Measurements from ENCODE around the gene TPPP2. TPM values are rescaled to one million over a fixed set of nuclear protein-coding genes. Genes with fewer than 3 reads are reported as not detected.
"Not testable (repeated sequence)": the region's sequence is repeated elsewhere in the genome, so short reads cannot be mapped to it uniquely, and the experiment has no call there.

Gene TPPP2
- total RNA-seq, 2 donors from 2014 or later, result not detected

- no peak overlapping the region for H3K27ac Mint-ChIP-seq
- no peak for ATAC-seq (replicated peaks)
- no peaks in the 10 kb centered on the region for H3K27me3 Mint-ChIP-seq
- H3K36me3 Mint-ChIP-seq (ENCODE audit: low read depth), result peaks cover 21% of the 10 kb centered on the region
- no peaks in the 10 kb centered on the region for H3K9me3 Mint-ChIP-seq
- no peaks in the 10 kb centered on the region for H3K4me1 Mint-ChIP-seq
- H3K4me3 Mint-ChIP-seq, result no peak overlapping the region
These were observed 28.8 kb upstream of the TPPP2 start for GRCh38 chr14:21001218-21001617.

DNA sequence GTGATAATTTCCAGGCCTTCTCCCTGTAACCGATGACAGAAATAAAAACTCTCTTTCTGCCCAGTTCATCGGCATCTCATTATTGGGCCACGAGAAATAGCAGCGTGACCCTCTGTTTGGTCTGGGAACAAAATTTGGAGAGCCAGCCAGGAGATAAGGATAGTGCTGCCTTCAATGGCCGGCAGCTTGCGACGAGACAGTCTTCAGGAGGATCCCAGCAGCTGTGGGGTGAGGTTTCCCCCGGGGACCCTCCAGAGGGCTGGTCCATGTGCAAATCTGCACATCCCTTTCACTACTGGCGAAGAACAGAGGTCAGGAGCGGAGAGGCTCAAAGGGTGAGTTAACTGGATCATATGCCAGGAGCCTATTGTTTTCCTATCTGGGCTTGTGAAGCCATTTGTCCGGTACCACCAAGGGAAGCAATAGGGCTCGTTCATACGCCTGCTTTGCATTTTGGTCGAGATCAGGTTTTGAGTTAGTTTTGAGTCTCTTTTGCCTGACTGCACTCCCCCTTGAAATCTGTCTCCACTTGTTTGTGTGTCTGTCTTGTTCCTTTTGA is 26.1 kb upstream of the TPPP2 start:
- no peak for ATAC-seq (replicated peaks)
- H3K36me3 Mint-ChIP-seq (ENCODE audit: low read depth), result no peaks in the 10 kb centered on the region
- H3K9me3 Mint-ChIP-seq, result no peaks in the 10 kb centered on the region
- H3K27me3 Mint-ChIP-seq, result no peaks in the 10 kb centered on the region
- H3K4me3 Mint-ChIP-seq, result no peak overlapping the region
- H3K27ac Mint-ChIP-seq, result no peak overlapping the region
- H3K4me1 Mint-ChIP-seq, result no peaks in the 10 kb centered on the region

- not testable (repeated sequence) for H3K36me3 Mint-ChIP-seq (ENCODE audit: low read depth); H3K4me1 Mint-ChIP-seq; ATAC-seq (replicated peaks); H3K4me3 Mint-ChIP-seq; H3K9me3 Mint-ChIP-seq; H3K27ac Mint-ChIP-seq
- peaks cover 14% of the 10 kb centered on the region for H3K27me3 Mint-ChIP-seq
These were observed 20.3 kb upstream of the TPPP2 start for GRCh38 chr14:21009721-21010120.

DNA sequence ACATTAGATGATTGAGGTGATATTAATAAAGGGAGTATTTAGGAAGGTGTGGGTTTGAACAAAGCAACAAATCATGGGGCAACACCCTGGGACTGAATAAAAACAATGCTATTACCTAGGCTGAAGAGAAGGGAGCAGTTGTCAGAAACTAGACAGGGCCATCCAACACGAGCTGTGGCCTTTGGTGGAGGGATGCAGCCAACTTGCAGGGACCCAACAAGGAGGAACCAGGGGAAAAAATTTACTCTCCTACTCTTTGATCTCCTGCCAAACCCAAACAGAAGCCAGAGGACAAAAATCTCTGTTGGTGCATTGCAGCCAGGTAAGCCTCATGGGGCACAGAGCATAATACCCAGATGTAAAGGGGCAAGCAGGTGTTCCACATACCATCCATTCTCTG is 18.9 kb upstream of the TPPP2 start:
- no peaks in the 10 kb centered on the region for H3K4me1 Mint-ChIP-seq
- H3K4me3 Mint-ChIP-seq, result no peak overlapping the region
- H3K27ac Mint-ChIP-seq, result no peak overlapping the region
- H3K27me3 Mint-ChIP-seq, result peaks cover 14% of the 10 kb centered on the region
- no peaks in the 10 kb centered on the region for H3K36me3 Mint-ChIP-seq (ENCODE audit: low read depth)
- no peaks in the 10 kb centered on the region for H3K9me3 Mint-ChIP-seq
- ATAC-seq (replicated peaks), result no peak

- Mint-ChIP-seq H3K27me3 (peaks cover 14% of the 10 kb centered on the region), H3K4me1 (no peaks in the 10 kb centered on the region), H3K27ac (no peak overlapping the region), H3K4me3 (no peak overlapping the region), H3K36me3 (ENCODE audit: low read depth) (peaks cover 4% of the 10 kb centered on the region), H3K9me3 (no peaks in the 10 kb centered on the region)
- peak; percentile 86 for ATAC-seq (replicated peaks)
These were observed 15.2 kb upstream of the TPPP2 start for GRCh38 chr14:21014761-21015190.

- ATAC-seq (replicated peaks), result no peak
- H3K36me3 Mint-ChIP-seq (ENCODE audit: low read depth), result peaks cover 5% of the 10 kb centered on the region
- no peak overlapping the region for H3K27ac Mint-ChIP-seq
- no peaks in the 10 kb centered on the region for H3K9me3 Mint-ChIP-seq
- peaks cover 14% of the 10 kb centered on the region for H3K27me3 Mint-ChIP-seq
- H3K4me1 Mint-ChIP-seq, result no peaks in the 10 kb centered on the region
- H3K4me3 Mint-ChIP-seq, result no peak overlapping the region
These were observed 14.7 kb upstream of the TPPP2 start for GRCh38 chr14:21015312-21015711.

DNA sequence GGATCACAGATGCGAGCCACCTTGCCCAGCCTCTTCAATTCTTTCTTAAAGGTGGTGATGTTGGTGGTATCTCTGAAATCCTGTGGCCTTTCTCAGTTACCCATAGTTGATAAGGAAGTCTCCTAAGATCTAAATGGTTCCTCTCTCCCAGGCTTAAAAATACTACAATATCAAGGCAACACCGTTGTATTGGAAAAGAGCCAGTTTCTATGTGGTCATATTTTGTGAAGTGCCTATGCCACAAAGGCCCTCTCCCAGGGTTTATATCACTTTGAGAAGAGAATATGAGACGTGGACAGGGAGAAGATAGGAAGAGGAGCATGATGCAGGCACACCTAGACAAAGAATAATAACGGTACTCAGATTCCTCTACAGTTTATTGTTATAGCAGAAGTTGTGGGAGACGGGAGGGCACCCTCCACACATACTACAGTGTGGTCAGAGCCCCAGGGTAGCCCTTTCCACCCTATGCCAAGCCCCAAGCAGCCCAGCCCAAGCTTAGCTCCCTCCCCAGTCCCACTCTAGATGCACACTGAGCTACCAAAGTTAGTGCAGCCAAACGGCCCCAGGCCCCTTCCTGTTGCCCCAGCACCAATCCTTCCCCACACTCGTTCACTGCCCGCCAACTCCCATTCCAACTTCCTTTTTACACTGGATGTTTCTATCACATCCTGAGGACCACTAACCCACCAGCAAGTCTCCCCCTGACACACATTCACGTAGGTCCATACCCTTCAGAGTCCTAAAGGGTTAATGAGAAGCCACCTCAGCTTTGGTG is 13.4 kb upstream of the TPPP2 start:
- Mint-ChIP-seq H3K27ac (no peak overlapping the region), H3K4me3 (no peak overlapping the region), H3K9me3 (no peaks in the 10 kb centered on the region), H3K36me3 (ENCODE audit: low read depth) (peaks cover 11% of the 10 kb centered on the region), H3K4me1 (no peaks in the 10 kb centered on the region), H3K27me3 (peaks cover 14% of the 10 kb centered on the region)
- ATAC-seq (replicated peaks), result no peak

- ATAC-seq (replicated peaks), result no peak
- Mint-ChIP-seq H3K9me3 (no peaks in the 10 kb centered on the region), H3K27me3 (peaks cover 4% of the 10 kb centered on the region), H3K4me1 (peaks cover 2% of the 10 kb centered on the region), H3K4me3 (no peak overlapping the region), H3K27ac (no peak overlapping the region), H3K36me3 (ENCODE audit: low read depth) (peaks cover 11% of the 10 kb centered on the region)
These were observed 12.3 kb upstream of the TPPP2 start for GRCh38 chr14:21017528-21018245.

DNA sequence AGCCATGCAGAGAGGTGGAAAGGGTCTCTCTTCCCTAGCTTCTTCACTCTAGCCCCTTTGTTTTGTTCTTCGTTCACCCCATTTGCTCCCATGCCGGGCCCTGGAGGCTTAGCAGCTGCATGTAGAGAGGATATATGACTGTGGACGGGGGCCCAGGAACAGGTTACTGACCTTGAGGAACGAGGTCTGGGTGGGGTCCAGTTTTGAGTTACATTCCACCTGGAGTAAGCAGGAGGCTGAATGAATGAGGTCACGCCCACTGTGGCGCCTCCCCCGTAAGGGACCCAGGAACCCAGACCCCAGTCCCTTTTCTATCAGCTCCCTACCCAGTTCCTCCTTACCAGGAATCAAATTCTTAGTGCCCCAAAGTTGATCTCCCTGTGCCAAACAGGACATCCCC is 11.7 kb upstream of the TPPP2 start:
- H3K4me1 Mint-ChIP-seq, result peaks cover 6% of the 10 kb centered on the region
- ATAC-seq (replicated peaks), result no peak
- peaks cover 3% of the 10 kb centered on the region for H3K27me3 Mint-ChIP-seq
- H3K9me3 Mint-ChIP-seq, result no peaks in the 10 kb centered on the region
- peak overlapping the region; percentile 26 for H3K27ac Mint-ChIP-seq
- no peak overlapping the region for H3K4me3 Mint-ChIP-seq
- peaks cover 11% of the 10 kb centered on the region for H3K36me3 Mint-ChIP-seq (ENCODE audit: low read depth)

DNA sequence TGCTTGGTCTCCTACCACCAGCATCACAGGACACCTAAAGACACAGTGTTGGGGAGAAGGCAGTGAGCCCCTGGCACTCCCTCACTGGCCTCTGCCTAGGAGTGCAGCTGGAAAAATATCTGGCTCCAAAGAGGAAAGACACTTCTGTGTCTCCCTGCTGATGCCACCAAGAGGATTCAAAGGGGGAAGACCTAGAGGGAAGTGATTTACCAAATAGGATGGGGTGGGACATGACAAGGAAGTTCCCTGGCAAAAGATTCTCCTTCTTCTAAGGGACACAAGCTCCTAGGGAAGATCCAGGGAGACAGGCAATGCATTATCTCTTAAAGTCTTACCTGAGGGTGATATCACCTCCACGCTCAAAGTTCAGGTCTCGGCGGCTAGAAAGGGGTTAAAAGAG is 11.2 kb upstream of the TPPP2 start:
- peaks cover 11% of the 10 kb centered on the region for H3K36me3 Mint-ChIP-seq (ENCODE audit: low read depth)
- H3K9me3 Mint-ChIP-seq, result no peaks in the 10 kb centered on the region
- peaks cover 6% of the 10 kb centered on the region for H3K4me1 Mint-ChIP-seq
- peak overlapping the region; percentile 26 for H3K27ac Mint-ChIP-seq
- peaks cover 2% of the 10 kb centered on the region for H3K27me3 Mint-ChIP-seq
- ATAC-seq (replicated peaks), result no peak
- H3K4me3 Mint-ChIP-seq, result no peak overlapping the region

GRCh38 chr14:21019366-21019765 is 10.7 kb upstream of the TPPP2 start:
- Mint-ChIP-seq H3K9me3 (no peaks in the 10 kb centered on the region), H3K4me3 (no peak overlapping the region), H3K27ac (no peak overlapping the region), H3K36me3 (ENCODE audit: low read depth) (peaks cover 11% of the 10 kb centered on the region), H3K27me3 (no peaks in the 10 kb centered on the region), H3K4me1 (peaks cover 11% of the 10 kb centered on the region)
- no peak for ATAC-seq (replicated peaks)

DNA sequence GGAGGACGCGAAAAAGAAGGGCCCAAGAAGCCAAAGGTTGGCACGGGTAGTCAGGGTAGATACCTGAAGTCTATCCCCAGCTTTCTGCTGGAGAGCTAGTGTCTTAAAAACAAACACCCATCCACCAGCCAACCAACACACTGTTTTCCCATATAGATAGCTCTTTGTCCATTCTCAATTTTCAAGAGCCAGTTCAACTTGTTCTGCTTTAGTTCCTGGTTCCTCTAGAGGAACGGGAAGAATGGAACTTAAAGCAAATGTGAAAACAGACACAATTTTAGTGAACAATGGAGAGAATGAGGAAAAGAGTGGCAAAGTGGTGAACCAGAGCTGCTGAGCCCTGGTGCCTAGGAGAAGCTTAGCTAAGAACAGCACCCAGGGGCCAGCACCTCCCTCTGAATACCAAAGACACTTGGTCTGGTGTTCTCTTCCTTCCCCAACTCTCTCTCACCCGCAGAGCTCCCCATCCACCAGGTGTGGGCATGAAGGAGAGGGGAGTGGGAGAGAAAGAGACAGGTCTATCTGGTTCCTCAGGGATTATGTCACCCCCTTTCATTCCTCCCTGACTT is 9.0 kb upstream of the TPPP2 start:
- no peaks in the 10 kb centered on the region for H3K27me3 Mint-ChIP-seq
- peak overlapping the region; percentile 29 for H3K27ac Mint-ChIP-seq
- H3K36me3 Mint-ChIP-seq (ENCODE audit: low read depth), result peaks cover 11% of the 10 kb centered on the region
- H3K9me3 Mint-ChIP-seq, result no peaks in the 10 kb centered on the region
- H3K4me3 Mint-ChIP-seq, result no peak overlapping the region
- ATAC-seq (replicated peaks), result no peak
- peaks cover 12% of the 10 kb centered on the region for H3K4me1 Mint-ChIP-seq

GRCh38 chr14:21022686-21023085 is 7.3 kb upstream of the TPPP2 start:
- ATAC-seq (replicated peaks), result no peak
- H3K27ac Mint-ChIP-seq, result no peak overlapping the region
- H3K27me3 Mint-ChIP-seq, result no peaks in the 10 kb centered on the region
- peaks cover 11% of the 10 kb centered on the region for H3K36me3 Mint-ChIP-seq (ENCODE audit: low read depth)
- no peak overlapping the region for H3K4me3 Mint-ChIP-seq
- H3K9me3 Mint-ChIP-seq, result no peaks in the 10 kb centered on the region
- H3K4me1 Mint-ChIP-seq, result peaks cover 12% of the 10 kb centered on the region

- ATAC-seq (replicated peaks), result no peak
- no peak overlapping the region for H3K27ac Mint-ChIP-seq
- H3K4me3 Mint-ChIP-seq, result peak overlapping the region; percentile 86
- H3K27me3 Mint-ChIP-seq, result no peaks in the 10 kb centered on the region
- H3K36me3 Mint-ChIP-seq (ENCODE audit: low read depth), result peaks cover 11% of the 10 kb centered on the region
- peaks cover 12% of the 10 kb centered on the region for H3K4me1 Mint-ChIP-seq
- H3K9me3 Mint-ChIP-seq, result no peaks in the 10 kb centered on the region
These were observed 6.8 kb upstream of the TPPP2 start for GRCh38 chr14:21023174-21023573.

All from activated T-helper 17 cell treated with anti-CD3 and anti-CD28 coated beads, Interleukin-2, amount 50 U/mL, for 72 hours (primary cell).